ENCODE results near the gene KRTAP5-4.

DNA sequence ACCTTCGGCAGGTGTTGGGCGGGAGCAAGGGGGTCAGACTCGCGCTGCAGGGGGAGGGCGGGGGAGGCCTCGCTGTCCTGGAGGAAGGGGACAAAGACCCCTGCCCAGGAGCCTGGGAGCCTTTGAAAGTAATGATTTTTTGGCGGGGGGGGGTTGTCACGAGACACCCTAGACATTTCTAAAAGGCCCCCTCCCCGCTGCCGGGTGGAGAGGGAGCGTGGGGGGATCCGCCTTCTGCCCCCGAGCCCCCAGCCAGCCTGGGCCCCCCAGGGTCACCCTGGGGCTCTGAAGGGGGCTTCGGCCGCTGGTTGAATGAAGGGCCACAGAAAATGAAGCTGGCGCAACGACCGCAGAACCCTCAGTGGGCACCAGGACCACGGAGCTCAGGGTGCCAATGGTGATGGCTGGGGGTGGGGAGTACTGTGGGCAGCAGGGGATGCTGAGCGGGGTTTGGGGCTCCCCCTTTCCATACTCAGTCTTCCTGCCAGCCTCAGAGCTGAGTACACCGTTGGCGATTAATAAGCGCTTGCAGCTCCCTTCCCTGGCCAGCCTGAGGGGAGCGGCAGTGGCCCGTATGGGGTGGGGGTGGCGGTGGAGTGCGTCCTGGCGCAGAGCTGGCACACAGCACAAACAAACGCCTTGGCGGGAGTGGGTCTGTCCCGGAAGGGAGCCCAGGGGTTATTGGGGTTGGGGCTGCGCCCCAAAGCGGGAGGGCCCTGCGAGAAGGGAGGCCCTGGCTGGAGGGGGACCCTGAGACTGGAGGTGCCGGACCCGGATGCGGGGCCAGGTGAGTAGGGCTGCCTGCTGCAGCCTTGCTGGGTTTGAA is 48.6 kb downstream of the KRTAP5-4 start:
- TF ChIP-seq CTCF (IDR thresholded peaks at IDR 0.05) (no peak), POLR2A (IDR thresholded peaks at IDR 0.05) (no peak)
